ENCODE results near the gene TRIM32.

- TF ChIP-seq CTCF (IDR thresholded peaks at IDR 0.05): no peak
- TF ChIP-seq REST (IDR thresholded peaks at IDR 0.05; ENCODE audit: insufficient read depth in 1 of 2, low read depth in 2 of 2, low read length in 1 of 2): no peak
Observed at GRCh38 chr9:116700279-116700678, 13.2 kb downstream of the TRIM32 start.
